ENCODE data around the gene ARMH4. TPM values are rescaled to one million over a fixed set of nuclear protein-coding genes. Genes with fewer than 3 reads are reported as not detected.

ARMH4 gene
- total and polyA plus RNA-seq, 10 of the 15 experiments (the other 5 are each of a cell fraction or from before 2014, with no cell fraction given): 0.50 to 0.97 (median 0.60) TPM; not detected in 7

- Histone ChIP-seq H3K4me1 (ENCODE audit: control insufficient read depth, insufficient read depth, low read length) (no peaks in the 10 kb centered on the region), H3K9ac (ENCODE audit: control insufficient read depth, insufficient read depth, low read length) (no peak overlapping the region), H3K27me3 (replicated peaks in 1 of 2; ENCODE audit: control insufficient read depth in 2 of 2, insufficient read depth in 2 of 2, low read length in 1 of 2) (no peaks in the 10 kb centered on the region; a peak in 1 of 4 replicates), H4K20me1 (ENCODE audit: control insufficient read depth, insufficient read depth) (no peaks in the 10 kb centered on the region), H3K4me3 (no peak overlapping the region), H2AFZ (ENCODE audit: control insufficient read depth, low read depth, low read length) (no peak overlapping the region), H3K27ac (ENCODE audit: control insufficient read depth, insufficient read depth) (no peak overlapping the region), H3K36me3 (ENCODE audit: control insufficient read depth in 2 of 2, insufficient read depth in 2 of 2, low read length in 1 of 2) (no peaks in the 10 kb centered on the region), H3K9me3 (replicated peaks; ENCODE audit: control insufficient read depth, insufficient read depth, low read length) (no peaks in the 10 kb centered on the region), H3K79me2 (ENCODE audit: control insufficient read depth, insufficient read depth, low read length) (no peaks in the 10 kb centered on the region), H3K4me2 (ENCODE audit: control insufficient read depth, insufficient read depth) (no peak overlapping the region)
- WGBS (ENCODE audit: insufficient coverage, insufficient replicate concordance, low lambda C conversion rate, missing lambda C conversion rate): 96% methylated on average over 1 of the region's 1 CpG
- intact Hi-C loops (cut with micrococcal nuclease; ENCODE audit: unreplicated experiment) (no loop called here), in situ Hi-C loops (cut with MboI) (no loop called here)
- DNase-seq (ENCODE audit: low read depth, low spot score) (no peak), FAIRE-seq (no peak), ATAC-seq (no peak)
- SMC1A ChIA-PET (ENCODE audit: uncharacterized antibody, unreplicated experiment): interaction anchor here (0.7 kb wide), 1 partner anchor 126 kb away, joined by 3 read pairs; no protein-coding TSS in a partner anchor
- RAD21 ChIA-PET (ENCODE audit: unreplicated experiment): no interaction called here
- CTCF ChIA-PET: no interaction called here
- POLR2A ChIA-PET: no interaction called here
- no peak for TF ChIP-seq KAT2A (conservative IDR thresholded peaks at IDR 0.05; ENCODE audit: control insufficient read depth, low read depth, low read length)
- no peak for TF ChIP-seq ETV6 (conservative IDR thresholded peaks at IDR 0.05 in 1 of 2, IDR thresholded peaks at IDR 0.05 in 1 of 2; ENCODE audit: borderline replicate concordance in 1 of 2, low read depth in 1 of 2)
- no peak for TF ChIP-seq ZNF592 (IDR thresholded peaks at IDR 0.05)
- no peak for TF ChIP-seq JUNB (IDR thresholded peaks at IDR 0.05)
- TF ChIP-seq SIX5 (IDR thresholded peaks at IDR 0.05; ENCODE audit: low read depth, low read length, severe bottlenecking): no peak
- TF ChIP-seq RB1 (IDR thresholded peaks at IDR 0.05; ENCODE audit: borderline replicate concordance): no peak
- no peak for TF ChIP-seq ATF2 (IDR thresholded peaks at IDR 0.05; ENCODE audit: low read length)
- no peak for TF ChIP-seq SMARCA5 (IDR thresholded peaks at IDR 0.05)
- TF ChIP-seq, protein P1, sequence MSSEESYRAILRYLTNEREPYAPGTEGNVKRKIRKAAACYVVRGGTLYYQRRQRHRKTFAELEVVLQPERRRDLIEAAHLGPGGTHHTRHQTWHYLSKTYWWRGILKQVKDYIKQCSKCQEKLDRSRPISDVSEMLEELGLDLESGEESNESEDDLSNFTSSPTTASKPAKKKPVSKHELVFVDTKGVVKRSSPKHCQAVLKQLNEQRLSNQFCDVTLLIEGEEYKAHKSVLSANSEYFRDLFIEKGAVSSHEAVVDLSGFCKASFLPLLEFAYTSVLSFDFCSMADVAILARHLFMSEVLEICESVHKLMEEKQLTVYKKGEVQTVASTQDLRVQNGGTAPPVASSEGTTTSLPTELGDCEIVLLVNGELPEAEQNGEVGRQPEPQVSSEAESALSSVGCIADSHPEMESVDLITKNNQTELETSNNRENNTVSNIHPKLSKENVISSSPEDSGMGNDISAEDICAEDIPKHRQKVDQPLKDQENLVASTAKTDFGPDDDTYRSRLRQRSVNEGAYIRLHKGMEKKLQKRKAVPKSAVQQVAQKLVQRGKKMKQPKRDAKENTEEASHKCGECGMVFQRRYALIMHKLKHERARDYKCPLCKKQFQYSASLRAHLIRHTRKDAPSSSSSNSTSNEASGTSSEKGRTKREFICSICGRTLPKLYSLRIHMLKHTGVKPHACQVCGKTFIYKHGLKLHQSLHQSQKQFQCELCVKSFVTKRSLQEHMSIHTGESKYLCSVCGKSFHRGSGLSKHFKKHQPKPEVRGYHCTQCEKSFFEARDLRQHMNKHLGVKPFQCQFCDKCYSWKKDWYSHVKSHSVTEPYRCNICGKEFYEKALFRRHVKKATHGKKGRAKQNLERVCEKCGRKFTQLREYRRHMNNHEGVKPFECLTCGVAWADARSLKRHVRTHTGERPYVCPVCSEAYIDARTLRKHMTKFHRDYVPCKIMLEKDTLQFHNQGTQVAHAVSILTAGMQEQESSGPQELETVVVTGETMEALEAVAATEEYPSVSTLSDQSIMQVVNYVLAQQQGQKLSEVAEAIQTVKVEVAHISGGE (CRISPR knock-in tag; IDR thresholded peaks at IDR 0.05): no peak
- TF ChIP-seq SRF (IDR thresholded peaks at IDR 0.05; ENCODE audit: low read depth in 2 of 2, low read length in 2 of 2): no peak
- no peak for TF ChIP-seq PAX5 (IDR thresholded peaks at IDR 0.05; ENCODE audit: borderline replicate concordance, low read depth, low read length)
- BruUV-seq (replicated peaks): no TSS peak
Measured at GRCh38 chr14:57999979-58000378, 152.0 kb downstream of the ARMH4 start.
